Nephron (organoid): ENCODE results near the gene UBE2U.
"Not testable (repeated sequence)": the region's sequence is repeated elsewhere in the genome, so short reads cannot be mapped to it uniquely, and the experiment has no call there.

Source experiments
- H3K27ac Mint-ChIP-seq, 3 experiments: 2 replicates each; pipeline ENCODE4 v1.8.0; 2020; ENCODE audit warnings: mixed read lengths in 3 of 3, mild to moderate bottlenecking in 2 of 3, moderate library complexity in 1 of 3
- H3K27me3 Mint-ChIP-seq: 2 replicates; pipeline ENCODE4 v1.8.0; 2021; ENCODE audit warnings: low read depth, mild to moderate bottlenecking, moderate library complexity, mixed read lengths
- H3K36me3 Mint-ChIP-seq: 2 replicates; pipeline ENCODE4 v1.8.0; 2020; ENCODE audit warnings: low read depth, mixed read lengths
- H3K4me1 Mint-ChIP-seq: 2 replicates; pipeline ENCODE4 v1.8.0; 2020; ENCODE audit warnings: mixed read lengths
- H3K4me3 Mint-ChIP-seq, 3 experiments: 2 replicates each; pipeline ENCODE4 v1.8.0; 2020; ENCODE audit warnings: mild to moderate bottlenecking in 3 of 3, mixed read lengths in 3 of 3, moderate library complexity in 2 of 3
- H3K9me3 Mint-ChIP-seq: 2 replicates; pipeline ENCODE4 v1.8.0; 2020; ENCODE audit warnings: mixed read lengths
- TF ChIP-seq, protein P1 (sequence below), 3 experiments: fragments of 200-600 bp; sonication (generic); IDR thresholded peaks; one replicate each; pipeline ENCODE4 v1.5.0; 2021; ENCODE audit warnings: antibody characterized with exemption in 3 of 3; ENCODE audit not compliant: unreplicated experiment in 3 of 3

The UBE2U gene

DNA sequence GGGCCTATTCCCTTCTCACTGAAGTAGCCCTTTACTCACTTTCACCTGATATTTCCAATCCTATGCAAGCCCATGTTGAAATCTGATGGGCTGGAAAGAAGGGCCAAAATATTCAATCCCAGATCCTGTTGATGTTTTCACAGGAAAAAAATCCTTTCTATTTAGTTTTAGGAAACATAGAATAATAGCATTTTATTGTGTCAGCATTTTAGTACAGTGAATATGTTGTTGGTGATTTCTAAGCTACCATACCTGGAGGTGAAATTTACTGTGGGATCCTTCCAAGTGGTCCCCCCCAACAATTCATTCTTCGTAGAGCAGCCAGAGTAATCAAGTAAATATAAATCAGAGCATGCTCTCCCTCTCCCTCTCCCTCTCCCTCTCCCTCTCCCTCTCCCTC, 3.4 kb upstream of the UBE2U start:
- Mint-ChIP-seq H3K9me3 (peaks cover 10% of the 10 kb centered on the region), H3K27me3 (peaks cover 3% of the 10 kb centered on the region), H3K27ac (no peak overlapping the region), H3K4me1 (peaks cover 22% of the 10 kb centered on the region), H3K4me3 (no peak overlapping the region), H3K36me3 (peaks cover 7% of the 10 kb centered on the region)
- TF ChIP-seq, protein P1, sequence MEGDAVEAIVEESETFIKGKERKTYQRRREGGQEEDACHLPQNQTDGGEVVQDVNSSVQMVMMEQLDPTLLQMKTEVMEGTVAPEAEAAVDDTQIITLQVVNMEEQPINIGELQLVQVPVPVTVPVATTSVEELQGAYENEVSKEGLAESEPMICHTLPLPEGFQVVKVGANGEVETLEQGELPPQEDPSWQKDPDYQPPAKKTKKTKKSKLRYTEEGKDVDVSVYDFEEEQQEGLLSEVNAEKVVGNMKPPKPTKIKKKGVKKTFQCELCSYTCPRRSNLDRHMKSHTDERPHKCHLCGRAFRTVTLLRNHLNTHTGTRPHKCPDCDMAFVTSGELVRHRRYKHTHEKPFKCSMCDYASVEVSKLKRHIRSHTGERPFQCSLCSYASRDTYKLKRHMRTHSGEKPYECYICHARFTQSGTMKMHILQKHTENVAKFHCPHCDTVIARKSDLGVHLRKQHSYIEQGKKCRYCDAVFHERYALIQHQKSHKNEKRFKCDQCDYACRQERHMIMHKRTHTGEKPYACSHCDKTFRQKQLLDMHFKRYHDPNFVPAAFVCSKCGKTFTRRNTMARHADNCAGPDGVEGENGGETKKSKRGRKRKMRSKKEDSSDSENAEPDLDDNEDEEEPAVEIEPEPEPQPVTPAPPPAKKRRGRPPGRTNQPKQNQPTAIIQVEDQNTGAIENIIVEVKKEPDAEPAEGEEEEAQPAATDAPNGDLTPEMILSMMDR (IDR thresholded peaks at IDR 0.05; ENCODE audit: unreplicated experiment in 3 of 3): no peak

DNA sequence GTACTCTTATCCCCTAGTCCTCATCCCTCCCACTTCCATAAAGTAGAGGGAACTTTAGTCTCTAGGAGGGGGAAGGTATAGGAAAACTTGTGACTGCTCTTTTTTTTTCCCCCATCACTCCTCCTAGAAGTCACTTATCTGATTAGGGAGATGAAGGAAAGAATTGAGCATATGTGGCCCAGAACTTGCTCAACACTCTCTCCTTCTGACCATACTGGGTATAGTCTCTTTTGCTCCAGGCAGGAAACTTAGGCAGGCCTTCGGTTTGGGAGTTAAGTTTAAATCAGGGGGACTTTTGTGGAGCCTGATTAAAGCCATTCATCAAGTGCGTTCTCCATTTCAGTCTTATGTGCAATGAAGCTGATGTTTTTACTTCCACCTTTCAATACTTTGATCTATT, 5.8 kb downstream of the UBE2U start:
- no peaks in the 10 kb centered on the region for H3K36me3 Mint-ChIP-seq
- H3K27ac Mint-ChIP-seq: no peak overlapping the region
- TF ChIP-seq, protein P1 (IDR thresholded peaks at IDR 0.05; ENCODE audit: unreplicated experiment in 3 of 3): no peak
- H3K4me3 Mint-ChIP-seq: no peak overlapping the region
- no peaks in the 10 kb centered on the region for H3K9me3 Mint-ChIP-seq
- no peaks in the 10 kb centered on the region for H3K27me3 Mint-ChIP-seq
- H3K4me1 Mint-ChIP-seq: no peaks in the 10 kb centered on the region

DNA sequence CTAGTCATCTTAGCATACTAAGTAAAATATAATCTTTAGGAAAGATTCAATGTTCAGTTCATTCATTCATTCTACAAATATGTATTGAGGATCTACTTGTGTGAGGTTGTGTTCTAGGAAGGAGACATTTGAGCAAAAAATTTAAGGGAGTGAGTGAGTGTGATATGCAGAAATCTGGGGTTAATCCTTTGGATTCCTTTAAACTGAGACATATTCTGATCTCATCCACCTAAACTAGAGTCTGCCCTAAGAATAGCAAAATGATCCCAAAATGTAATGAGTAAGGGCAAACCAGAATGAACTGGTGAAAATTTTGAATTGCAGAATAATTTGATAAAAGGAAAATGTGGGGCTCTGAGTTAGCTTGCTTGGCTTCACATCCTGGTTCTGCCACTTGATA, 8.6 kb downstream of the UBE2U start:
- Mint-ChIP-seq H3K4me1 (no peaks in the 10 kb centered on the region), H3K36me3 (no peaks in the 10 kb centered on the region), H3K4me3 (no peak overlapping the region), H3K27me3 (no peaks in the 10 kb centered on the region), H3K27ac (no peak overlapping the region), H3K9me3 (no peaks in the 10 kb centered on the region)
- TF ChIP-seq, protein P1 (IDR thresholded peaks at IDR 0.05; ENCODE audit: unreplicated experiment in 3 of 3): no peak

- peaks cover 2% of the 10 kb centered on the region for H3K9me3 Mint-ChIP-seq
- no peaks in the 10 kb centered on the region for H3K4me1 Mint-ChIP-seq
Observed at GRCh38 chr1:64215576-64215975, 12.2 kb downstream of the UBE2U start.

GRCh38 chr1:64220241-64220640, 16.8 kb downstream of the UBE2U start:
- TF ChIP-seq, protein P1 (IDR thresholded peaks at IDR 0.05; ENCODE audit: unreplicated experiment in 3 of 3): no peak
- Mint-ChIP-seq H3K27ac (no peak overlapping the region), H3K4me3 (no peak overlapping the region), H3K36me3 (no peaks in the 10 kb centered on the region), H3K4me1 (no peaks in the 10 kb centered on the region), H3K27me3 (no peaks in the 10 kb centered on the region), H3K9me3 (peaks cover 5% of the 10 kb centered on the region)

More at GRCh38 chr1:64215576-64215975, 12.2 kb downstream of the UBE2U start:
- TF ChIP-seq, protein P1 (IDR thresholded peaks at IDR 0.05; ENCODE audit: unreplicated experiment in 3 of 3): no peak
- H3K36me3 Mint-ChIP-seq: no peaks in the 10 kb centered on the region
- H3K27ac Mint-ChIP-seq: peak overlapping the region in 1 of 3 experiments; percentile 51
- H3K4me3 Mint-ChIP-seq: no peak overlapping the region
- no peaks in the 10 kb centered on the region for H3K27me3 Mint-ChIP-seq

GRCh38 chr1:64223329-64224151, 20.1 kb downstream of the UBE2U start:
- Mint-ChIP-seq H3K27me3 (no peaks in the 10 kb centered on the region), H3K9me3 (peaks cover 9% of the 10 kb centered on the region), H3K36me3 (no peaks in the 10 kb centered on the region), H3K4me3 (no peak overlapping the region), H3K4me1 (no peaks in the 10 kb centered on the region), H3K27ac (no peak overlapping the region)
- TF ChIP-seq, protein P1 (IDR thresholded peaks at IDR 0.05; ENCODE audit: unreplicated experiment in 3 of 3): no peak

DNA sequence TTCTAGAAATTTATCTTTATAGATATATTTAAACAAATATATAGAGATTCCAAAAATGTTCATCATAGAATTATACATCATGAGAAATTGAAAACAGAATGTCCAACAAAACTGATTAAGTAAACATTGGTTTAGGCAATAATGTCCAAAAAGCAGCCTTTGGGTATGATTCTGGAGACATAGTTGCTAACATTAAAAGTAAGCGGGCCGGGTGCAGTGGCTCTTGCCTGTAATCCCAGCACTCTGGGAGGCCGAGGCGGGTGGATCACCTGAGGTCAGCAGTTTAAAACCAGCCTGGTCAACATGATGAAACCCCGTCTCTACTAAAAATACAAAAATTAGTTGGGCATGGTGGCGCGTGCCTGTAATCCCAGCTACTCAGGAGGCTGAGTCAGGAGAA, 20.8 kb downstream of the UBE2U start:
- not testable (repeated sequence) for H3K4me1 Mint-ChIP-seq, H3K4me3 Mint-ChIP-seq, H3K27me3 Mint-ChIP-seq, H3K36me3 Mint-ChIP-seq, H3K9me3 Mint-ChIP-seq, H3K27ac Mint-ChIP-seq
